Bronchial epithelial cell (primary cell): ENCODE measurements around the gene DOCK1. TPM values are rescaled to one million over a fixed set of nuclear protein-coding genes. Genes with fewer than 3 reads are reported as not detected.

Experiments used
- DNase-seq: peaks from one replicate; pipeline ENCODE4 v3.0.0-alpha.2; 2010; ENCODE audit warnings: low read depth
- FAIRE-seq: peaks from 2 replicates; lab custom pipeline; 2011; peaks lifted over from hg19 to GRCh38; lab: Jason Lieb, UNC
- H3K27me3 ChIP-seq: 2 replicates; pipeline ENCODE4 v1.5.1; 2011; ENCODE audit warnings: low read length; ENCODE audit not compliant: control insufficient read depth, insufficient read depth
- H3K36me3 ChIP-seq: 2 replicates; pipeline ENCODE4 v1.5.1; 2011; ENCODE audit warnings: low read length; ENCODE audit not compliant: control insufficient read depth, insufficient read depth
- H3K4me3 ChIP-seq: 2 replicates; pipeline ENCODE4 v1.5.1; 2011; ENCODE audit warnings: mild to moderate bottlenecking, low read depth, low read length, control low read depth
- total RNA-seq: library from RNA; depleted of rRNA; stranded (reverse); fragments of >200 nt; gene quantifications from 2 replicates; pipeline ENCODE4 v1.2.1, GENCODE V29; 2014
- TF ChIP-seq, protein P1 (sequence below): IDR thresholded peaks from 2 replicates; pipeline ENCODE4 v1.5.1; 2011; ENCODE audit warnings: mild to moderate bottlenecking, moderate library complexity, low read length, control low read depth, inconsistent platforms; ENCODE audit not compliant: insufficient read depth, severe bottlenecking

DOCK1 gene
- total RNA-seq, 1 donor from 2014 or later: 173 TPM

DNA sequence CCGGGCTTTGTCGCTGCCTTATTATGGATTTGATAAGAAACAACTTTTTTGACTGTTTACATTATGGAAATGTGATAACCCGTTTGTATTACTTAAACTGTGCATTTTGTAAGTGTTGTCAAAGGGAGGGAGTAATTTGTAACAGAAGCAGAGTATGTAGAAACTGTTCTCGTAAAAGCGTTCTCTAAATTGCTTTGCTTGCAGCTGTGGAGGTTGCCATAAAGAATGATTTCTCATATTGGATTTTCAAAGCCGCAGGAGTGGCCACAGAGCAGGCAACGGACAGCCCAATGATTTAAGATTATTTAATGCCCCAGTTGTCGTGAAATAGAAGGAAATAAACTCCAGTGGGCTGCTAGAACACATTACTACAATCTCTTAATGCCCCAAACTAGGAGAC lies 405.2 kb downstream of the DOCK1 start:
- no peak for FAIRE-seq
- Histone ChIP-seq H3K36me3 (no peaks in the 10 kb centered on the region), H3K4me3 (no peak overlapping the region), H3K27me3 (no peaks in the 10 kb centered on the region)
- DNase-seq: no peak
- TF ChIP-seq, protein P1, sequence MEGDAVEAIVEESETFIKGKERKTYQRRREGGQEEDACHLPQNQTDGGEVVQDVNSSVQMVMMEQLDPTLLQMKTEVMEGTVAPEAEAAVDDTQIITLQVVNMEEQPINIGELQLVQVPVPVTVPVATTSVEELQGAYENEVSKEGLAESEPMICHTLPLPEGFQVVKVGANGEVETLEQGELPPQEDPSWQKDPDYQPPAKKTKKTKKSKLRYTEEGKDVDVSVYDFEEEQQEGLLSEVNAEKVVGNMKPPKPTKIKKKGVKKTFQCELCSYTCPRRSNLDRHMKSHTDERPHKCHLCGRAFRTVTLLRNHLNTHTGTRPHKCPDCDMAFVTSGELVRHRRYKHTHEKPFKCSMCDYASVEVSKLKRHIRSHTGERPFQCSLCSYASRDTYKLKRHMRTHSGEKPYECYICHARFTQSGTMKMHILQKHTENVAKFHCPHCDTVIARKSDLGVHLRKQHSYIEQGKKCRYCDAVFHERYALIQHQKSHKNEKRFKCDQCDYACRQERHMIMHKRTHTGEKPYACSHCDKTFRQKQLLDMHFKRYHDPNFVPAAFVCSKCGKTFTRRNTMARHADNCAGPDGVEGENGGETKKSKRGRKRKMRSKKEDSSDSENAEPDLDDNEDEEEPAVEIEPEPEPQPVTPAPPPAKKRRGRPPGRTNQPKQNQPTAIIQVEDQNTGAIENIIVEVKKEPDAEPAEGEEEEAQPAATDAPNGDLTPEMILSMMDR: no peak

DNA sequence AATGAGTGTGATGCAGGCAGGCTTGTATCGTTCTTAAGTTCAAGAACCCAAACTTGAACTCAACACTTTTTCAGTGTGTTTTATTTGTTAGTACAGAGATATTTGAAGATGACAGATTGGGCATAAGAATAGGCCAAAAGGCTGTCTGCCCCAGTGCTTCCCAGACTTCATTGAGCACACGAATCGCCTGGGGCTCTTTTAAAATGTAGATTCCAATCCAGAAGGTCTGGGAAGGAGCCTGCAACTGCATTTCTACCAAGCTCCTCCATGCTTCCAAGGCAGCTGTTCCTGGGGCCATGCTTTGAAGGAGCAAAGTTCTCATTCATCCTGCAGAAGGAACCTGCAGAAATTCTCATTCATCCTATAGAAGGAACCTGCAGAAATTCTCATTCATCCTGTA lies 405.7 kb downstream of the DOCK1 start:
- DNase-seq (no peak), FAIRE-seq (no peak)
- Histone ChIP-seq H3K4me3 (no peak overlapping the region), H3K27me3 (no peaks in the 10 kb centered on the region), H3K36me3 (no peaks in the 10 kb centered on the region)
- TF ChIP-seq, protein P1: no peak

DNA sequence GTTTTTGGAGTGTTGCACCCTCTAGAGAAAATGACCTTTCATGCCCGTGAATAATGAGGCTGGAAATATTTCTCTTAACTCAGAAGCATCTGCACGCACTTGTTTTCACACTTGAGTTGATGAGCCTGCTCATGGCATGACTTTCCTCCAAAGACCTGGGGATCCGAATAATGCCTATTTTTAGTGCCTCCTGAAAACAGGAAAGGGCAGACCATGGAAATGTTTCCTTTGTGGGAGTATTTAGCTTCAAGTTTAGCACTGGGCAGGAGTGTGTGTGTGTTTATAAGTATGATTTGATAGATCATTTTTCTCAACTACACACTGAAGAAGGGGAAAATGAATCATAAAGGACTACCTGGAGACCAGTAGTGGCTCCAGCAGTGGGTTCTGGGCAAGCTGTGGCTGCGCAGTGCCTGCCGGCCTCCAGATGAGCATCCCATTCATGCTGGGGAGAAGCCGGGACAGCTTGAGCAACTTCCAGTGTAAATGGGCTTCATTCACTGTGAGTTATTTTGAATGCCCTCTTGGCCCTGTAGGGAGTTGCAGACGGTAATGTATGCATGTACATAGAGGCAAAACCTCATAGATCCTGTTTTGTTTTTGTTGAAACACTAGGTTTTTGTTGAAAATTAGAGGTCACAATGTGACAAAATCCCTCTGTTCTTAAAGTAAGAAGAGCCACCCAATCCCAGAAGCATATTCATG lies 408.9 kb downstream of the DOCK1 start:
- DNase-seq: no peak
- no peaks in the 10 kb centered on the region for H3K36me3 ChIP-seq
- TF ChIP-seq, protein P1: no peak
- no peak for FAIRE-seq
- H3K27me3 ChIP-seq: no peaks in the 10 kb centered on the region
- no peak overlapping the region for H3K4me3 ChIP-seq

DNA sequence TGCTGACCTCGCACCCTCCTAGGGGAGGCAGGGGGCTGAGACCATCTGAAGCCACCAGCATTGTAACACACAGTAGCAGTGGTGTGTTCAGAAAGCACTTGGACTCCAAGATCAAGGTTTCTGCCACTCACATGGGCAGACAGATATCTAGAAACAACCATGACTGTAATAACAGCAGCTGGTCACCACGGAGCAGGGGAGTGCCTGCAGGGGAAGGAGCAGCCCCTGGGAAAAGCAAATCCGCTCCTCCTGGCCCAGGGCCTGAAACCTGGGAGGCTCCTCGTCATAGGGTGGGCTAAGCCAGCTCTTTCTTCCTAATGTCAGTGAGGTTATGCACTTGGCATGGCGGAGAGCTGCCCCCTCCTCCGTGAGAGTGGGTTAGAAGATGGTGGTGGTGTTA lies 409.6 kb downstream of the DOCK1 start:
- FAIRE-seq (peak; percentile 64), DNase-seq (no peak)
- H3K36me3 ChIP-seq: no peaks in the 10 kb centered on the region
- H3K27me3 ChIP-seq: no peaks in the 10 kb centered on the region
- no peak overlapping the region for H3K4me3 ChIP-seq
- TF ChIP-seq, protein P1: no peak

DNA sequence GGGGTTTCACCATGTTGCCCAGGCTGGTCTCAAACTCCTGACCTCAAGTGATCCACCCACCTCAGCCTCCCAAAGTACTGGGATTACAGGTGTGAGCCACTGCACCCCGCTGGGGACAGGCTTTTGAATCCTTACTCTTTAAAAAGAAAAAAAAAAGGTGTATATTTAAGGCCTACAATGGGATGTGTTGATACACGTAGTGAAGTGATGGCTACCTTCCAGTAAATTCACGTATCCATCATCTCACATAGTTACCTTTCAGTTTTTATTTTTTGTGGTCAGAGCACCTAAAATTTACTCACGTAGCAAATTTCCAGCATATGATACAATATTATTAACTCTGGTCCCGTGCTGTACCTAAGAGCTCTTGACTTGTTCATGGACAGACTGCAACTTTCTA lies 410.7 kb downstream of the DOCK1 start:
- no peaks in the 10 kb centered on the region for H3K36me3 ChIP-seq
- no peak overlapping the region for H3K4me3 ChIP-seq
- TF ChIP-seq, protein P1: no peak
- no peaks in the 10 kb centered on the region for H3K27me3 ChIP-seq
- DNase-seq (peak; percentile 77), FAIRE-seq (no peak)

DNA sequence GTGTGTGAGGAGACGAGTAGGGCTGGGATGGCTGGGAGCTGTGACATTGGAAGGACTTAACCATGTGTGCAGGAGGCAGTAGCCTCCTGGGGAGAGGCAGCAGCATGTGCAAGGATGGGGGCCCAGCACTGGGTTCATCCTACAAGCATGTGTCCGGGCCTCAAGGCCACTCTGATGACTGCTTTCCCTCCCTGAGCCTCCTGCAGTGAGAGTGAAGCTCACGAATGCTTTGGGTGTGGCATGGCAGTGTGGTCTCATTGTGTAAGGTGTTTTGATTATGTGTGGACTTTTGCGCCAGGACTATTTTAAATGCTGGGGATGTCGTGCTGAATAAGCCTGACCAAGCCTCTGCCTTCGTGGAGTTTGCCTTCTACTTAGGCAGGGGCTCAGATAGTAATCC lies 413.2 kb downstream of the DOCK1 start:
- FAIRE-seq: no peak
- no peak overlapping the region for H3K4me3 ChIP-seq
- DNase-seq: no peak
- no peaks in the 10 kb centered on the region for H3K36me3 ChIP-seq
- TF ChIP-seq, protein P1: no peak
- H3K27me3 ChIP-seq: no peaks in the 10 kb centered on the region
